Activated T-cell treated with anti-CD3 and anti-CD28 coated beads for 24 hours (primary cell): ENCODE results near the gene C19orf85.
"Not testable (repeated sequence)": the region's sequence is repeated elsewhere in the genome, so short reads cannot be mapped to it uniquely, and the experiment has no call there.

Experiments used
- DNase-seq: peaks from one replicate; pipeline ENCODE4 v3.0.0-alpha.2; 2020; ENCODE audit warnings: low read depth

Gene C19orf85

DNA sequence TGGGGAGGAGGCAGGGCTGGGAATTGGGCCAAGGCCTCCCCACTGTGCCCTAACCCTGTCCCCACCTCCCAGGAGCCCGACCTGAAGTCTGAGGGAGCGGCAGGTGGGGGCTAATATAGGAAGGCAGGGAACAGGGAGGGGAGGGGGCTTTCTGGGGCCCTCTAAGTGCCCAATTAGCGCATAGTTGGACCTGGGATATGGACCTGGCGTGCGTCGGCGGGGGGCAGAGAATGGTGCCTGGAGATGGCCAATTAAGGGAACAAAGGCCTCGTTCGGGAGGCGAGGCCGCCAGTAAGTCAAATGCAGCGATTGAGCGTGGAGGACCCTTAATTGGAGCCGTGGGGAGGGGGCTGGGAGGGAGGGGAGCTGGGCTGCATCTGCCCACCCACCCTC, at the start of gene C19orf85:
C19orf85 (minus strand) TSS at position 90 of the 393 bp plus-strand sequence. CDS start 197 bp downstream, outside the sequence.
- DNase-seq, result no peak

DNA sequence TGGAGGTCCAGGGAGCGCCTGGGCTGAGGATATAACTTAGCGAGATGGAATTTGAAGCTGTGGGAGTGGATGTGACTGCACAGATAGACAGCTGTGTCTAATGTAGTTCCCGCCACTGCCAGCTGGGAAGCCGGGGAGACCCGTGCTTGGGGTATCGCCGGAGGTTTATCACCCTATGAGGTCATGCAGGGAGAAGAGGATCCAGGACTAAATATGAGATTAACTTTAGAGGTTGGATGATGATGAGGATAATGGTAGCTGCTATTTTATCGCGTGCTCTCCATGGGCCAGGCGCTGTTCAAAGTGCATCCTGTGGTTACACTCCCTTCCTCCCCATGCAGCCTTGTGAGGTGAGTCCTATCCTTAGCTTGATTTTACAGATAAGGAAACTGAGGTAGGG, 43.6 kb upstream of the C19orf85 start:
- no peak for DNase-seq

DNA sequence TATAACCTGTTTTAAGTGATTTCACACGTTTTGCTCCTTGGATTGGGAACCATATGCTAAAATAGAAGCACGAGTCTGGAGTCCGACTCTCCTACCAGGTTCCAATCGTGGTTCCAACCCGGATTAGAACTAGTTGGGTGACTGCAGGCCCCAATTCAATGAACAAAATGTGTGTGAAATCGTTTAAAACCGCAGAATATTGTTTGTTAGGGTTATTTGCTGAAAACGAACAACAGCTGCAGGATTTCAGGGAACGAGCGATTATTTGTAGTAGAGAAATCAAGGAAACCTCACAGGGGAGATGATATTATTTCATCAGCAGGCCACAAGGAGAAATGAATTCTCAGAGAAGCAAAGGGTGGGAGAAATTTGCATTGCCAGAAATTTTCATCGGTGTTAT, 40.4 kb upstream of the C19orf85 start:
- no peak for DNase-seq

DNA sequence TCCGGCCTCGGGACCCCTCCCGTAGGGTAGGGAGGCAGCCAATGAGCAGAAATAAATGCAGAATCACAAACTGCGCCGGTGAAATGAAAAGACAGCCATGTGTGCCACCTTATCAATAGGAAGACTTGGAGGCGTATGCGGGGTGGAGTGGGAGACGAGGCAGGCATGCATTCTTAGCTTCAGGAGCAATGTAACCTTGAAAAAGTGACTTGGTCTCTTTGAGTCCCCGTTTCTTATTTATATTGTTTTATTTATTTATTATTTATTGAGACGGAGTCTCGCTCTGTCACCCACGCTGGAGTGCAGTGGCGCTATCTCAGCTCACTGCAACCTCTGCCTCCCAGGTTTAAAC, 39.7 kb upstream of the C19orf85 start:
- DNase-seq, result no peak

DNA sequence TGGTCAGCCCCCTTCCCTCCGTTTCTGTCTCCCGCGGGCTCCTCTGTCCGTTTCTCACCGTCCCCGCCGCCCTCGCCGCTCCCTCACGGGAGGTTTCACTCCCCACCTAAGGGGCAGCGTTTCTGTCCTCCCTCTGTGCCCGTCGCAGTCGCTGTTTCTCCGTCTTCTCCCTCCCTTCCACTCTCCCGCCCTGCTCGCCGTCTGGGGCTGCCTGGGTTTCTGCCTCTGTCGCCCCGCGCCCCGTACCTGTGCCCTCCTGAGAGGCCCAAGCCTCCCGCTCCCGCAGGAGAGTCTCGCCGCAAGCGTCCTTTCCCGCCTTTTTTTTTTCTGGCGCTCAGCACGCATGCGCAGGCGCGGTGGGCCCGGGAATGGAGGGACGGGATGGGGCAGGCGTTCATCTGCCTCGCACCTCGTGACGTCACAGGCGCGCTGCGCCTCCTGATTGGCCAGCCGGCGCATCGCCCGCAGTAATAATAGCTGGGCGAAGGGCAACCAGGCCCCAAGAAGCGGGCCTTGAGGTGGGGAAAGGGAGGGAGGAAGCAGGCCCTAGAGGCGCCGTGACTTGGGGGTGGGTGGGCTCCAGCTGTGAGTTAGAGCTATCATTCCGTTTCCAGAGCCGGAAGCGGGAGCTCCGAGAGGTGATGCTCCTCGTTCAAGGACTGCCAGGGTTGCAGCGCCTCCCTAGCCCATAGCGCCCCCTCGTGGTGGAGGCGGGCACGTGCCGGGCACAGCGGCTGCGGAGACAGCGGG, 39.1 kb upstream of the C19orf85 start:
- peak; percentile 89 for DNase-seq

DNA sequence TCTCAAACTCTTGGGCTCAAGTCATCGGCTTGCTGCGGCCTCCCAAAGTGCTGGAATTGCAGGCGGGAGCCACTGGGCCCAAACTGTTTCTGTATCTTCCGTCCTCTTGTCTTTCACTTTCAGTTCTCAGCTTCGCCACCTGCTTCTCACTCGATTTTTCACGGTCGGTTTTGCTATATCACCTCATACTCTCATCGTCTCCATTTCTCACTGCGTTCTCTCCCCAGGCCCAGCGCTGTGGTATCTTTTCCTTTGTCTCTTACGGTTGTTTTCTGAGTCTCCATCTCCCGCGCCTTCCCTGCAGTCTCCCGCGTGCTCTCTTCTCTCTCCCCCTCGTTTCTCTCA, 38.6 kb upstream of the C19orf85 start:
- no peak for DNase-seq

DNA sequence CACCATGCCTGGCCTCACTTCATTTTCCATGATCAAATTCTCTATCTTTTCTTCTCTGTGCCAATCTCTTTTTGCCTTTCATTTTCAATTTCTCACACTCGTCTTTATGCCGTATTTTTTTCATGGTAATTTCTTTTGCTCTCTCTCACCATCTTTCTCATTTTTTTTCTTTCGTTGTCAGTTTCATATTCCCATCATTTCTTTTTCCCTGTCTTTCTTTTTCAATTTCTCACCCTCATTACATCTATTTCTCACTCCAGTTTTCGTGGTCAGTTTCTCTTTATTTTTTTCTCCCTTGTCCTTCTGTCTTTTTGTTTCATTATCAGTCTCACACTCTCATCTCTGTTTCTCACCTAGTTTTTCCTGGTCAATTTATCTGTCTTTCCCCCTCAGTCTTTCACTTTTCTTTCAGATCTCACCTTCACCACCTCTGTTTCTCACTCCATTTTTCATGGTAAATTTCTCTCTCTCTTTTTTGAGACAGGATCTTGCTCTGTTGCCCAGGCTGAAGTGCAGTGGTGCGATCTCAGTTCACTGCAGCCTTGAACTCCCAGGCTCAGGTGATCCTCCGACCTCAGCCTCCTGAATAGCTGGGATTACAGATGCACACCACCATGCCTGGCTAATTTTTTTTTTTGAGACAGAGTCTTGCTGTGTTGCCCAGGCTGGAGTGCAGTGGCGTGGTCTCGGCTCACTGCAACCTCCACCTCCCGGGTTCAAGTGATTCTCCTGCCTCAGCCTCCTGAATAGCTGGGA, 37.8 kb upstream of the C19orf85 start:
- DNase-seq, result no peak

DNA sequence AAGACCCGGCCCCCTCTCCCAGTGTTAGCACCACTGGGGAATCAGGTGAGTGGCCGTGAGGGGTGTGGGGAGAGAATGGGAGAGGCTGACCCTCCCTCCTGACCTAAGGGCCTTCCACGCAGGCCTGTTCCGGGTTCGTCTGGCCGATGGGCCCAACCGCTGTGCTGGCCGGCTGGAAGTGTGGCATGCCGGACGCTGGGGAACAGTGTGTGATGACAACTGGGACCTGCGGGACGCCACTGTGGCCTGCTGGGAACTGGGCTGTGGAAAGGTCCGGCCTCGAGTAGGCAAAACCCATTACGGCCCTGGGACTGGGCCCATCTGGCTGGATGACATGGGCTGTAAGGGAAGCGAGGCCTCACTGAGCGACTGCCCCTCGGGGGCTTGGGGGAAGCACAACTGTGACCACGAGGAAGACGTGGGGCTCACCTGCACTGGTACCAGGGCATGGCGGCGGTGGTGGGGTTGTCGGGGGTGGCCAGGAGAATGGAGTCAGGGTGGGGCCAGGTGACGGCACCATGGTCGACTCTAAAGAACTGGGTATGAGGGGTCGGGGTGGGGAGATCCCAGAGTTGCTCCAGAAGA, 35.9 kb upstream of the C19orf85 start:
- DNase-seq, result no peak

DNA sequence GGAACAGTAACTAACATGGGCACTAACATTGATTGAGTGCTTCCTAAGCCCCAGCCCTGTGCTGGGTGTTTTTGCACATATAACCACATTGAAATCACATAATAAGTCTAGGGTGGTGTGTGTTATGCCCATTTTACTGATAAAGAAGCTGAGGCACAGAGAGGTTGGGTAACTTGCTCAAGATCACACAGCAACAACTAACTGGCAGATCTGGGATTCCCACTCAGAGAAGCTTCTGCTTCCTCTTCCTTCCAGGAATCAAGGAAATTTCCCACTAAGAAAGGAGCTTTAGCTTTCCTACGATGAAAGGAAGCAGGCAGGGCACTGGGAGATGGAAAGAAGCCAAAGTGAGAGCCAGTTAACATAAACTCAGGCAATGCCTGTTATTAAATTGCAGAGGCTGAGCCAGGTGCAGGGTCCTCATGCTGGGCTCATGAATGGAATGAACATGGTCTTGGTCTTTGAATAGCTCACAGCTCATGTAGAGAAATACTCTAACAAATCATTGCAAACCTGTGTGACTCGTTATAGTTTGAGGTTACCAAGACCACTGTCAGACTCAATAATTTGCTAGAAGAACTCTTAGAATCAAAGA, 33.8 kb upstream of the C19orf85 start:
- no peak for DNase-seq

DNA sequence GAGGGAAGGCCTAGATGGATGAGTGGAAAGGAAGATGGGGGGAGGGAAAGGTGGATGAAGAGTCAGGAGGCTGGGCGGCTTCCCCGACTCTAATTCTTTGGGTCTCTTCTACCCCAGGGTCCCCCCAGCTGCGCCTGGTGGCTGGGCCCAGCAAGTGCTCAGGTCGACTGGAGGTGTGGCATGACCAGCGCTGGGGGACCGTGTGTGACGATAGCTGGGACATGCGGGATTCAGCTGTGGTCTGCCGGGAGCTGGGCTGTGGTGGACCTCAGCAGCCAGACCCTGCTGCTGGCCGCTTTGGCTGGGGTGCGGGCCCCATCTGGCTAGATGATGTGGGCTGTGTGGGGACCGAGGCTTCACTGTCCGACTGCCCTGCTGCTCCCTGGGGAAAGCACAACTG, 33.2 kb upstream of the C19orf85 start:
- no peak for DNase-seq

DNA sequence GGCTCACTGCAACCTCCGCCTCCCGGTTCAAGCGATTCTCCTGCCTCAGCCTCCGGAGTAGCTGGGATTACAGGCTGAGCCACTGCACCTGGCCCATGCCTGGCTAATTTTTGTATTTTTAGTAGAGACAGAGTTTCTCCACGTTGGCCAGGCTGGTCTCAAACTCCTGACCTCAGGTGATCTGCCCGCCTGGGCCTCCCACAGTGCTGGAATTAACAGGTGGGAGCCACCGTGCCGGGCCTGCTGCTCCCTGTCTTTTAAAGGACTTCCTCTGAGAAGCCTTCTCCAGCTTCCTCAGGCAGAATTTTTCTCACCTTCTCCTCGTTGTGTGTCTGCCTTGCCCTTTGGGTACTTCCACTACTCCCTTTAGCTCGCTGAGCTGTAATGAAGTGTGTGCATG, 32.3 kb upstream of the C19orf85 start:
- not testable (repeated sequence) for DNase-seq

DNA sequence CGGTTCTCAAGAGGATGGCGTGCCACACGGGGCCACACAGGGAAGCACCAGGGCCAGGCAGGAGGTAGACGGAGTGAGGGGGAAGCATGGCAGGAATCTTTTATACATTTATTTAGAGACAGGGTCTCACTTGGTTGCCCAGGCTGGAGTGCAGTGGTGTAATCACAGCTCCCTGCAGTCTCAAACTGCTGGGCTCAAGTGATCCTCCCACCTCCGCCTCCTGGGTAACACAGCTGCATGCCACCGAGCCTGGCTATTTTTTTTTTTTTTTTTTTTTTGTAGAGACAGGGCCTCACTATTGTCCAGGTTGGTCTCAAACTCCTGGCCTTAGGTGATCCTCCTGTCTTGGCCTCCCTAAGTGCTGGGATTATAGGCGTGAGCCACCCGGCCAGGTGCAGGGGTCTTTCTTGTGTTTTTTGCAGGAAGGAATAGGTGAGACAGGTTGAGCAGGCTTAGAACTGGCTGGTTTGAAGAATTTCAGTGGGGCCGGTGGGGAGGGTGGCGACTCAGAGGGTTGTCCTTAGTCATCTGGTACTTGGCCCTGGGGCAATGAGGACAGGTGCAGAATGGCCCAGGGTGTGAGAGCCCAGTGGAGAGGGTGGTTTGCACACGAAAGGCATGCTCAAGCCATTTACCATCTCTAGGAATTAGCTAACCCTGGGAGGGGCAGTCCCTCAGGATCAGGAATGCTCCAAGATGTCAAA, 31.2 kb upstream of the C19orf85 start:
- no peak for DNase-seq

DNA sequence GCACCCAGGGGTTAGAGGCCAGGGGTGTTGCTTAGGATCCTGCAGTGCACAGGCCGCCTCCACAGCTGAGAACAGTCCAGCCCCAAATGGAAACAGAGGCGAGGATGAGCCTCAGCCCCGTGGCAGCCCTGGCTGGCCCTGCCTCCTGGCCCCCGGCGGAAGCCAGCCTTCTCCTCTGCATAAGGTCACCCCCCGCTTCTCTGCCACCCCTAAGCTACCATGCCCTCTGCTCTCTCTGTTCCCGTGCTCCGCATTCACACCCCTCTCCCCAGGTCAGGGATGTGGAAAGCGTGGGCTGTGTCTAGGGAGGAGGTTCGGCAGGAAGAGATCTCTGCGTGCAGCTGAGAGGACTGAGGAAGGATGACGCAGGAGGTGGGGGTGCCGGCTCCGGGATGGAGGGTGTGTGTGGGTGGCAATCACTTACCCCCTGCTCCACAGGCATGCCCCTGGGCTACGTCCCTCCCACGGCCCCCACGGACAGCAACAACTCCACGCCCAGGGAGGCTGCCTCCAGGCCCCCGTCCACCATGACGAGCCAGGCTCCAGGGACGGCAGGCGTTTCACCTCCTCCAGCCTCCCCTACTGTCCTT, 29.7 kb upstream of the C19orf85 start:
- no peak for DNase-seq

DNA sequence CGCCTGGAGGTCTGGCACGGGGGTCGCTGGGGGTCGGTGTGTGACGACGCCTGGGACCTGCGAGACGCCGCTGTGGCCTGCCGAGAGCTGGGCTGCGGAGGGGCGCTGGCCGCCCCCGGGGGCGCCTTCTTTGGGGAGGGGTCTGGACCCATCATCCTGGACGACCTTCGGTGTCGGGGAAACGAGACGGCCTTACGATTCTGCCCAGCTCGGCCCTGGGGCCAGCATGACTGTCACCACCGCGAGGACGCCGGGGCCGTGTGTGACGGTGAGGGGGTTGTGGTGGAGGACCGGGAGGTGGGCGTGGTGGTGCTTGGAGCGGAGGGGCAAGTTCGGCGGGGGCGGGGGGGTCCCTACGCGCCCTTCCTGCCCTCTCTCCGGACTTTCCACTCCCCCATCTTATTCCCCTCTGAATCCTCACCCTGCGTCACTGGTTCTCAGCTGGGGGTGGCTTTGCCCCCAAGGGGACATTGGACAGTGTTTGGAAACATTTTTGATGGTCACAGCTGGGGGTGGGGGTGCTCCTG, 29.2 kb upstream of the C19orf85 start:
- DNase-seq, result no peak

DNA sequence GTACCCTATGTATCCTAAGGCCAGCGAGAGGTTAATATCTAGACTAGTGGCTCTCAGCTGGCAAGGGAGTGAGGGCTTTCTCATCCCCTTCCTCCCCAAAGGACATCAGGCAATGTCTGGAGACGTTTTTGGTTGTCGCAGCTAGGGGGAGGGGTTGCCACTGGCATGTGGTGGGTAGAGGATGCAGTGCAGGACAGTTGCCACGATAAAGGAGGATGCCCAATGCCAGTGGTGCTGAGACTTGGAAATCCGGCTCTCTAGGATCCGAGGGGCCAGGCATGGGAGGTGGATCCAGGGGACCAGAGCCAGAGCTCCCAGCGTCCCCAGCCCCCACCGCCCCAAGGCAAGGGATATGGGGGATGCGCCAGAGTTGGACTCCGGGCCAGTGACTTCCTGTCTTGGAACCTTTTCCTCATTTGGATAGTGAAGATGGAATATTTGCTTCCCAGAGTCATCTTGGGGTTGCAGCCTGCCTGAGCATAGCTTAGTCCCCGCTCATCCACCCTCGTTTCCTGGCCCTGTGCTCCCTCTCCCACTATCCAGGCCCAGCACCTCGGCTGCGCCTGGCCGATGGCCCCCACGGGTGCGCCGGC, 28.6 kb upstream of the C19orf85 start:
- DNase-seq, result no peak

DNA sequence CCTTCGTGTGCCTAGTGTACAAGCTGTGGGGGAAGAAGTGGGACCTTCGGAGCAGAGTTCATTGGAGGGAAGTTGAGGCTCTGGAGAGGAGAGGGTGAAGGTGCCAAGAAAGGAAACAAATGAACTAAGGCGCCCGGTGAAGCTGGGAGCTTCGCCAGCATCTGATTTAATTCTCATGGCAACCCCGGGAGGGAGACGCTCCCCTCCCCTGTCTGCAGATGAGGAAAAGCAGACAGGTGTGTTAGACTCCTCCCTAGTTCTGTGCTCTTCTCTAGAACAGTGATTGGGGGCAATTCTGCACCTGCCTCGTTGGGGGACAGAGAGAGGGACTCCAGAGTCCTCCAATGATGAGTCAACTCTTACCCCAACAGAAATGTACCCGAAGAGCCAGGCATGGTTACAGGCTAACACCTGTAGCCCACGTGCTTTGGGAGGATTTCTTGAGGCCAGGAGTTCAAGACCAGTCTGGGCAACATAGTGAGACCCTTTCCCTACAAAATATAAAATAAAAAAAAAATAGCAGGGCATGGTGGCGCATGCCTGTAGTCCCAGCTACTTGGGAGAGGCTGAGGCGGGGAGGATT, 27.9 kb upstream of the C19orf85 start:
- DNase-seq, result no peak

DNA sequence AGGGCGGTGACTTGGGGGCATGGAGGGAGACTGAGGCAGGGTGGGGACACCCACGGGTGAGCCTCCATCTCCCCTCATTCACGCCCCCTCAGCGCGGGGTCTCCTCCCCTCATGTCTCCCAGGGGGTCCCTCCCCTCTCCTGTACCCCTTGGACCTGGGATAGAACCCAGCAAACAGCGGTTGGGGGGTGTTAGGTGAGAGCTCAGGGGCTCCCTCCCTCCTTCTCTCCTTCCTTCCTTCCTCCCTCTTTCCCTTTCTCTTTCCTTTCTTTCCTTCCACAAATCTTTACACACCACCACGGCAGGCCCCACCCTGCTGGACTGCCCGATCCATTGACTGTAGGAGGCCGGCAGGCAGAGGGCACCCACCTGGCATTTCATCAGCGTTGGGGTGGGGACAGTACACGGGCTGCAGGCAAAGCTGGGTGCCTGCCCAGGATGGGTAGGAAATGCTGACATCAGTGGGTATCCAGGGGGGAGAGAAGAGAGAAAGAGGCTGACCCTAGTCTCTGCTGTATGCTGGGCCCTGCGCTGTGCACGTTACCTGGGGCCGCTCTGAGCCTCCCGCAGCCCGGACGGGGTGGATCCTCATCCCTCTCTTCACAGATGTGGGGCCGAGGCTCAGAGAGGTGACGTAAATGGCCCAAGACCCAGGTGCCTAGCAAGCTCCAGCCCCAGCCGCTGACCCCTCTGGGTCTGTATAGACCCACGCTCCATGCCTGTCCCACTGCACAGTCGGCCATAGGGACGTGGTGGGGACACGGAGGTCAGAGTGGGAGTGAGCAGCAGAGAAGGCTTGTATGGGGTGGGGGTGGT, 27.2 kb upstream of the C19orf85 start:
- DNase-seq, result no peak

DNA sequence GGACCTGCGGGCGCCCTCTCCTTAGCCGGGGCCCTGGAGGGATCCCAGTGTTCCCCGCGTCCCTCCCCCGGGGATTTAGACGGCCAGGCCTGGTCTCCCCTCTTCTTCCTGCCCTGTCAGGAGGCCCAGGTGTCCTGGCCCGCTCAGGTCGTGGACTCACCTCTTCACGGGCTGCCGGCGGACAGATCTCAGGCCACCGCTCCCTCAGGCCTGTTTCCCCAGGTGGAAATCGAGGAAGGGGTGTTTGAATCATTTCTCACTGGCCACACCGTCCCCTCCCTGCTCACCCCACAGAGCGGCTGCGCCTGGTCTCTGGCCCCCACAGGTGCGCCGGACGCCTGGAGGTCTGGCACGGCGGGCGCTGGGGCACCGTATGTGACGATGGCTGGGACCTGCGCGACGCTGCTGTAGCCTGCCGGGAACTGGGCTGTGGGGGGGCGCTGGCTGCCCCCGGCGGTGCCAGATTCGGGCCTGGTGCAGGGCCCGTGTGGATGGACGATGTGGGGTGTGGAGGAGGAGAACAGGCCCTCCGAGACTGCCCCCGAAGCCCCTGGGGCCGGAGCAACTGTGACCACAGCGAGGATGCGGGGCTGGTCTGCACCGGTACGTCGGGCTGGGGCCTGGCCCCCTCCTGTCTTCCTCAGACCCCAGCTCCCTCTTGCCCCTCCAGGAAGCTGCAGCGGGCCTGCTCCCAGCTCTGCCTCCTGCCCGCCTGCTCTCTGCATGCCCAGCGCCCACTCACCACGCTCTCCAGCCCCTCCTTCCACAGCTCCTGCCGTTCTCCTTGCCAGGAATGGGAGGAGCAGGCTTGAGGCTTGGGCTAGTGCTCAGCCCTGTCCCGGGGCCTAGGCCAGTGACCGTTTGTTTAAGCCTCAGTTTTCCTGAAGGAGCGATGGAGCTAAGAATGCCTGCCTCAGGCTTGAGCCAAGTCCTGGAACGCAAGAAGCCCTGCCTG, 26.2 kb upstream of the C19orf85 start:
- DNase-seq, result no peak
